Activated CD8-positive, alpha-beta T cell treated with anti-CD3 and anti-CD28 coated beads for 36 hours (primary cell): ENCODE measurements around the gene PPP2CA. TPM values are rescaled to one million over a fixed set of nuclear protein-coding genes. Genes with fewer than 3 reads are reported as not detected.

Source experiments
- ATAC-seq: fragments of 200-7000 bp; cut with Tn5 transposase; one replicate; pipeline ENCODE4 v1.10.0; 2021; ENCODE audit warnings: mild to moderate bottlenecking, moderate library complexity
- CTCF ChIA-PET: fragments of 350-600 bp; sonication (Branson Sonifier 250); formaldehyde crosslinking; loops from one replicate; lab custom pipeline; 2021; ENCODE audit warnings: antibody characterized with exemption; lab: Charles Lee
- POLR2A ChIA-PET: fragments of 350-600 bp; sonication (Branson Sonifier 250); formaldehyde crosslinking; loops from one replicate; lab custom pipeline; 2021; ENCODE audit warnings: antibody characterized with exemption; lab: Charles Lee
- DNase-seq: peaks from one replicate; pipeline ENCODE4 v3.0.0-alpha.2; 2020
- H3K27ac Mint-ChIP-seq: one replicate; pipeline ENCODE4 v1.8.0; 2021; ENCODE audit warnings: mild to moderate bottlenecking, mixed read lengths
- H3K27me3 Mint-ChIP-seq: one replicate; pipeline ENCODE4 v1.8.0; 2021; ENCODE audit warnings: mixed read lengths
- H3K36me3 Mint-ChIP-seq: one replicate; pipeline ENCODE4 v1.8.0; 2021; ENCODE audit warnings: low read depth, mixed read lengths
- H3K4me1 Mint-ChIP-seq: one replicate; pipeline ENCODE4 v1.8.0; 2021; ENCODE audit warnings: low read depth, mixed read lengths
- H3K4me3 Mint-ChIP-seq: one replicate; pipeline ENCODE4 v1.8.0; 2021; ENCODE audit warnings: mild to moderate bottlenecking, moderate library complexity, mixed read lengths
- H3K9me3 Mint-ChIP-seq: one replicate; pipeline ENCODE4 v1.8.0; 2021; ENCODE audit warnings: mixed read lengths
- CTCF ChIP-seq: fragments of 200-600 bp; IDR thresholded peaks from one replicate; pipeline ENCODE4 v1.8.0; 2022; ENCODE audit warnings: antibody characterized with exemption, mild to moderate bottlenecking
- intact Hi-C: fragments of 100-400 bp; cut with micrococcal nuclease; formaldehyde crosslinking; loops from one replicate; pipeline ENCODE4 v1.10.0; 2022
- total RNA-seq, 2 experiments: library from RNA; stranded (reverse); gene quantifications; one replicate each; pipeline ENCODE4 v1.2.3, GENCODE V29; 2021

Gene PPP2CA
- total RNA-seq, 2 experiments from 2014 or later, result 147 to 153 TPM

- intact Hi-C loops, result no loop called here
- ChIA-PET CTCF (interaction anchor here (0.6 to 1.7 kb wide), 4 partner anchors 20 to 992 kb away, joined by 3 to 5 read pairs (median 3); no protein-coding TSS in a partner anchor), POLR2A (interaction anchor here (0.6 to 4.0 kb wide), 2 partner anchors 27 to 276 kb away, joined by 3 to 11 read pairs; partner anchors contain the start of gene SKP1)
- H3K4me3 Mint-ChIP-seq, result no peak overlapping the region
- no peak for ATAC-seq
- H3K27ac Mint-ChIP-seq, result no peak overlapping the region
- H3K36me3 Mint-ChIP-seq, result peaks cover 41% of the 10 kb centered on the region
- peaks cover 18% of the 10 kb centered on the region for H3K4me1 Mint-ChIP-seq
- no peak for TF ChIP-seq CTCF
- H3K27me3 Mint-ChIP-seq, result no peaks in the 10 kb centered on the region
- no peak for DNase-seq
- H3K9me3 Mint-ChIP-seq, result no peaks in the 10 kb centered on the region
Observed at GRCh38 chr5:134204575-134204974, 21.3 kb downstream of the PPP2CA start.

GRCh38 chr5:134203630-134204029 is 22.2 kb downstream of the PPP2CA start:
- POLR2A ChIA-PET, result interaction anchor here (4.0 kb wide), 1 partner anchor 26 kb away, joined by 11 read pairs; the partner anchor contains the start of gene SKP1
- intact Hi-C loops, result no loop called here
- TF ChIP-seq CTCF, result no peak
- CTCF ChIA-PET, result interaction anchor here (1.2 to 1.4 kb wide), 3 partner anchors 19 to 206 kb away, joined by 3 to 5 read pairs (median 5); no protein-coding TSS in a partner anchor
- ATAC-seq (no peak), DNase-seq (no peak)
- no peaks in the 10 kb centered on the region for H3K9me3 Mint-ChIP-seq
- H3K4me3 Mint-ChIP-seq, result no peak overlapping the region
- no peaks in the 10 kb centered on the region for H3K27me3 Mint-ChIP-seq
- H3K36me3 Mint-ChIP-seq, result peaks cover 44% of the 10 kb centered on the region
- no peak overlapping the region for H3K27ac Mint-ChIP-seq
- H3K4me1 Mint-ChIP-seq, result peaks cover 10% of the 10 kb centered on the region

- TF ChIP-seq CTCF, result no peak
- no peak overlapping the region for H3K27ac Mint-ChIP-seq
- ATAC-seq (no peak), DNase-seq (no peak)
- H3K27me3 Mint-ChIP-seq, result no peaks in the 10 kb centered on the region
- H3K9me3 Mint-ChIP-seq, result no peaks in the 10 kb centered on the region
- intact Hi-C loops, result no loop called here
- CTCF ChIA-PET, result interaction anchor here (1.8 to 2.6 kb wide), 2 partner anchors 12 to 392 kb away, joined by 5 to 26 read pairs; no protein-coding TSS in a partner anchor
- no peaks in the 10 kb centered on the region for H3K4me1 Mint-ChIP-seq
- no peak overlapping the region for H3K4me3 Mint-ChIP-seq
- POLR2A ChIA-PET, result interaction anchor here (1.0 kb wide), 2 partner anchors 18 to 19 kb away, joined by 3 to 4 read pairs; partner anchors contain the start of gene SKP1
- peaks cover 38% of the 10 kb centered on the region for H3K36me3 Mint-ChIP-seq
Observed at GRCh38 chr5:134195666-134196065, 30.2 kb downstream of the PPP2CA start.

GRCh38 chr5:134189031-134189430 is 36.8 kb downstream of the PPP2CA start:
- DNase-seq (no peak), ATAC-seq (no peak)
- intact Hi-C loops, result loop anchor here (10.0 kb wide), 1 partner anchor 396 kb away; no protein-coding TSS in a partner anchor
- POLR2A ChIA-PET, result interaction anchor here (1.6 to 1.8 kb wide), 2 partner anchors 12 to 13 kb away, joined by 3 to 12 read pairs; partner anchors contain the start of gene SKP1
- no peak for TF ChIP-seq CTCF
- H3K9me3 Mint-ChIP-seq, result no peaks in the 10 kb centered on the region
- H3K4me1 Mint-ChIP-seq, result no peaks in the 10 kb centered on the region
- CTCF ChIA-PET, result interaction anchor here (1.0 kb wide), 1 partner anchor 12 kb away, joined by 5 read pairs; the partner anchor contains the start of gene SKP1
- no peak overlapping the region for H3K4me3 Mint-ChIP-seq
- no peak overlapping the region for H3K27ac Mint-ChIP-seq
- H3K36me3 Mint-ChIP-seq, result no peaks in the 10 kb centered on the region
- H3K27me3 Mint-ChIP-seq, result no peaks in the 10 kb centered on the region

GRCh38 chr5:134188092-134188491 is 37.8 kb downstream of the PPP2CA start:
- Mint-ChIP-seq H3K36me3 (no peaks in the 10 kb centered on the region), H3K27me3 (no peaks in the 10 kb centered on the region), H3K4me1 (no peaks in the 10 kb centered on the region), H3K9me3 (no peaks in the 10 kb centered on the region), H3K27ac (no peak overlapping the region), H3K4me3 (no peak overlapping the region)
- CTCF ChIA-PET, result interaction anchor here (1.3 to 1.6 kb wide), 4 partner anchors 11 to 399 kb away, joined by 3 to 6 read pairs (median 4); no protein-coding TSS in a partner anchor
- TF ChIP-seq CTCF, result no peak
- DNase-seq, result no peak
- POLR2A ChIA-PET, result interaction anchor here (1.6 to 1.8 kb wide), 2 partner anchors 11 to 12 kb away, joined by 3 to 12 read pairs; partner anchors contain the start of gene SKP1
- ATAC-seq, result no peak
- intact Hi-C loops, result loop anchor here (10.0 kb wide), 1 partner anchor 397 kb away; no protein-coding TSS in a partner anchor
